Activated CD8-positive, alpha-beta memory T cell treated with anti-CD3 and anti-CD28 coated beads for 48 hours (primary cell): ENCODE results near the gene PSMB2.
A peak's percentile ranks its signal among the peaks of the same experiment; 100 is the strongest.

ENCODE experiments used
- DNase-seq, 3 experiments: peaks; one replicate each; pipeline ENCODE4 v3.0.0-alpha.2; 2020; ENCODE audit warnings: low read depth in 2 of 3, low spot score in 2 of 3

PSMB2 gene

DNA sequence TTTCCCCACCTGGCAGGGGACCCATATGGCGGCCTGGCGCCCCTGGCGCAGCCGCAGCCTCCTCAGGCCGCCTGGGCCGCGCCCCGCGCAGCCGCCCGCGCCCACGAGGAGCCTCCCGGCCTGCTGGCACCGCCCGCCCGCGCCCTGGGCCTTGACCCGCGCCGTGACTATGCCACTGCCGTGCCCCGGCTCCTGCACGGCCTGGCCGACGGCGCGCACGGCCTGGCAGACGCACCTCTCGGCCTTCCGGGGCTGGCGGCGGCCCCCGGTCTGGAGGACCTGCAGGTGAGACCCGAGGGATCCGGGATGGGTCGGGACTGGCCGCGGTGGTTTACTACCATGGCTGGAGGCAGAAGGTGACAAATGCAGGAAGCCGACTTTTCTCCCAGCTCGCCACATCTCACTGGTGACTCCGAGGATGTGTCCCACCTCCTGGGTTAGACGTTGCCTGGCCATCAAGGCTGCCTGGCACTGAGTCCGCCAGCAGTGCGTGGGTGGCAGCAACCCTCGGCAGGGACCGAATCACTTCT lies 67.1 kb downstream of the PSMB2 start:
- no peak for DNase-seq

DNA sequence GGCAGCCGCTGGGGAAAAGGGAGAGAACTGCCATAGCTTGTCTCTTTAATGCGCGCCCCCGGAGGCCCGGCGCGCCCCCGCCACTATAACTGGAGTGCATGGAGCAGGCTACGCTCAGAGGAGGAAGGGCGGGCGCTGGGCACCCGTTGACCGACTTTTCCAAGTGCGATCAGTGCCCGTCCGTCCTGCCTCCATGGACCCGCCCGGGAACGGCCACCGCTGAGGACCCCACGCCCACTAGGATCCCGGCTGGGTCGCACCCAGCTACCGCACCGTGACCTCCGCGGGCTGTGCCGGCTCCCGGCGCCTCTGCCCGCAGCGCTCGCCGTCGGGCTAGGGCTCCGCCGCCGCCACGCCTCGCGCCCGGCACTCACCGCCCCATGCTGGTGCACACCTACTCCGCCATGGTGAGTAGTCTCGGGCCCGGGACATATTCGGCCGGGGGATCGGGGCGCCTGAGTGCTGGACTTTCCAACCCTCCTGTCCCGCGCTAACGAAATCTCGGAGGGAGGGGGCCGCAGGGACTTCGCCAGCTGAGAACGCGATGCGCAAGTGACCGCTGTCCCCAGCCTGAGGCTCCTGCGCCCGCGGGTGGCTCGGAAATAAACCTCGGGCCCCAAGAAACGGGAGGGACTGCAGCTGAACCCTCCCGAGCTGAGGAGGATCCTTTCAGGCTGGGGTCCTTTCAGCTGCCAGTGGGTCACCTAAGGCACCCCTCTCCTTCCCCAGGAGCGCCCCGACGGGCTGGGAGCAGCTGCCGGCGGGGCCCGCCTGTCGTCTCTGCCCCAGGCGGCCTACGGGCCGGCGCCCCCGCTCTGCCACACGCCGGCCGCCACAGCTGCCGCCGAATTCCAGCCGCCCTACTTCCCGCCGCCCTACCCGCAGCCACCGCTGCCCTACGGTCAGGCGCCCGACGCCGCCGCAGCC lies 67.9 kb downstream of the PSMB2 start, which contains the start of gene TFAP2E:
Gene TFAP2E (plus strand): TSS at position 117 of the 927 bp plus-strand sequence. CDS start 264 bp downstream, at position 381.
- no peak for DNase-seq

DNA sequence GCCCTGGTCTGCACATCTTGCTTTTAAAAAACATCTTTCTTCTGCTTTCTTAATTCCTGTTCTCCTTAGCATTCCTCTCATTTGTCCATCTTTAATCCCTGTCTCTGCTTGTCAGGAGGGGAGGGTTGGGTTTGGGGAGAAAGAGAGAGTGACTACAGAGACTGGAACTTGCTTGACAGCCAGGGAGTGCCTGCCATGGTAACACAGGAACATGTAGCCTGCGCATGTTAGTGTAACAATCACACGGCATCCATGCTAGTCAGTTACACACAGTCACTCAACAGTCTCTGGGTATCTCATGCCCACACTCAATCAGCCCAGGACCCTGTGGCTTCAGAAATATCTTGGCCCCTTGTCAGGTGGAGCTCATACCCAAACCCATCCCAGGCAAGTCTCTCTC lies 69.0 kb downstream of the PSMB2 start:
- DNase-seq, result no peak

DNA sequence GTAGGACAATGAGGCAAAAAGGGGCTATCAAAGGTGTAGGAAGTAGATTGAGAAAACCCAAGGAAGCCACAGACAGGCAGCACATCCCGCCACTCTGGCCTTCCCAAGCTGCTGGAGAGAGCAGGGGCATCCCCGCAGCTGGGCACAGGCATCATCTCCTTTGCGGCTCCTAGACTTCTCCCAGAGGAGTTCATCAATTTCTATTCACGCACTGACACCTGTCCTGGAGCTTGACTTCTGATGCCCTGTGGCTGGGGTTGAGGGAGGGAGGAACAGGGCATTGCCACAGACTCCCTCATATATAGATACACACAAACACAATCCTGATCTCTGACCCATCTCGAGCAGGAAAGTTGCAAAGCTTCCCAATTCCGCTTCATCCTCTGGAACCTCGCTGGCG lies 70.1 kb downstream of the PSMB2 start:
- no peak for DNase-seq

DNA sequence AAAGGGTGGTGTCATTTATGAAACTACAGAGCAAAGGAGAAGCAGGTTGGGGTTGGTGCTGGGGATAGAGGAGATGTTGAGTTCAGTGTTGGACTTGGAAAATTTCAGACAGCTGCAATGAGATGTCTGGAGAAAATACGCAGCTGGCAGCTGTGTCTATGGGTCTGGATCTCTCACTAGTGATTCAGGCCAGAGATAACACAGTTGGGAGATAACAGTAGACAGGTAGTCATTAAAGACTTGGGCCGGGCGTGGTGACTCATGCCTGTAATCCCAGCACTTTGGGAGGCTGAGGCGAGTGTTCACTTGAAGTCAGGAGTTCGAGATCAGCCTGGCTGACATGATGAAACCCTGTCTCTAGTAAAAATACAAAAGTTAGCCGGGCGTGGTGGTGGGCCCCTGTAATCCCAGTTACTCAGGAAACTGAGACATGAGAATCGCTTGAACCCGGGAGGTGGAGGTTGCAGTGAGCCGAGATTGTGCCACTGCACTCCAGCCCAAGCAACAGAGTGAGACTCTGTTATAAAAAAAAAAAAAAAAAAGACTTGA lies 70.7 kb downstream of the PSMB2 start:
- DNase-seq, result no peak

DNA sequence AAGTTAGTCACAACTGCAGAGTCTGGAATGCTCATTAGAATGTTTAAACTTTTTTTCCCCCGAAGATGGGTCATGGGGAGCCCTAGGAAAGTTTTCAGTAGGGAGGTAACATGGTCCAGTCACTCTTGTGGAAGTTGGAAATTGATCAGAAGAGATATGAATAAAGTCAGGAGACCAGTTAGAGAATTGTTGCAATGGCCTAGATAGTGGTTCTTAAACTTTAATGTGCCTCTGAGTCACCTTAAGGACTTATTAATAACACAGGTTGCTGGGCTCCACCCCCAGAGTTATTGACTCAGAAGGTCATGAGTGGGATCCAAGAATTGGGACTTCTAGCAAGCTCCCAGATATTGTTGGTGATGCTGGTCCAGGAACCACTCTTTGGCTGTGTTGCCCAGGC lies 71.4 kb downstream of the PSMB2 start:
- no peak for DNase-seq

DNA sequence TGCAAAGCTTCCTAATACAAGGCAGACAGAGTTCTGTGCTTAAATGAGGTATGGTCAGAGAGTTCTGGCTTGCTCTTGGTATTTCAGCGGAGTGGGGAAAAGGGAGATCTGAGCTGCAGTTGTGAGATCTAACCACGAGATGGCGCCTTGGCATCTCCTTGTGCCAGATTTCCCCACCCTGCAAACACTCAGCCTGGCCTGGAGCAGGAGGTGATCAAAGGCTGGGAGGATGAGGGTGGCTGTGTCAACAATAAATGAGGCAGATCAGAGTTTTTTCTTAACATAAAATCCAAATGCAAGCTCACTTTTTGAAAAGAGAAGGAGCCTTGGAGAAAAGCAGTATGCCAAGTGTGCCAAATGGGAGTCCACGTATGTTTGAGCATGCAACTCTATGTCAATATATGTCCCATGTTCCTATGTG lies 72.3 kb downstream of the PSMB2 start:
- peak in 2 of 3 experiments; percentile 28 to 53 for DNase-seq

DNA sequence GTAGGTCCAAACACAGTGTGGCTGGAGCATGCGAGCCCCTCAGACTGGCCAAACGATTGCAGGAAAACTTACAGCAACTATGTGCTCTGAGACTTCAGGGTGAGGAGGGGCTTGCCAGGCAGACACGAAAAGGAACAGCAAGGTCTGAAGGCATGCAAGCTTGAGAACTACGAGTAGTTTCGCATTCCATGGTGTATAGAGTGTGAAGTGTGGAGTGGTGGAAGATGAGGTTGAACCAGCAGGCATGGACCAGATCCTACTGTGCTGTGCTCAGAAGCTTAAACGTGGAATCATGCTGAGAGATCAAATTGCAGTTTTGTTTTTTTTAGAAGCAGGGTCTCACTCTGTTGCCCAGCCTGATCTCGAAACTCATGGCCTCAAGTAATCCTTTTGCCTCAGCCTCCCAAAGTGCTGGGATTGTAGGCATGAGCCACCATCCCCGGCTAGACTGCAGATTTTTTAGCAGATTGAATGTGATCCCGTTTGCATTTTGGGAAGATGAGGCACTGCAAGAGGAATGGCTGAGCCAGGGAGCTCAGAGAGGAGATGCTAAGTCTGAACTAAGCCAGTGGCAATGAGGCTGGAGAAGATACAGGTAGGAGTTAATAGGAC lies 73.3 kb downstream of the PSMB2 start:
- DNase-seq, result no peak

DNA sequence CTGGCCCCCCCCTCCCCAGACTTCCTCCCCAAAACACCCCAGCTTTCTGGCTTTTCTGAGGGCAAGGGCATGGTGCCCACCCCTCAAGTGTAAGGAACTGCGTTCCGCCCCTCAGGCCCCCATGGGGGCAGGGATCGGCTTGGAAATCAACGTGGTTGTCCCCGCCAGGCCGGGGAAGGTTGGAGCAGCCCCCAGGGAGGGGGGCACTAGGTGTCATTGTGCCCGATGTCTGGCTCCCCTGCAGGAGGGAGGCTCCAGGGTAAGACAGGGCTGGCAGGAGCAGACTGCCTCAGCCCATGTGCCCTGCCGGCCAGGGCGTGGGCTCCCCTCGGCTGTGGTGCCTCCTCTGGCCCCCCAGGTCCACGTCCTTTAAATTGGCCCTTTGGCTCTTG lies 75.6 kb downstream of the PSMB2 start:
- no peak for DNase-seq

DNA sequence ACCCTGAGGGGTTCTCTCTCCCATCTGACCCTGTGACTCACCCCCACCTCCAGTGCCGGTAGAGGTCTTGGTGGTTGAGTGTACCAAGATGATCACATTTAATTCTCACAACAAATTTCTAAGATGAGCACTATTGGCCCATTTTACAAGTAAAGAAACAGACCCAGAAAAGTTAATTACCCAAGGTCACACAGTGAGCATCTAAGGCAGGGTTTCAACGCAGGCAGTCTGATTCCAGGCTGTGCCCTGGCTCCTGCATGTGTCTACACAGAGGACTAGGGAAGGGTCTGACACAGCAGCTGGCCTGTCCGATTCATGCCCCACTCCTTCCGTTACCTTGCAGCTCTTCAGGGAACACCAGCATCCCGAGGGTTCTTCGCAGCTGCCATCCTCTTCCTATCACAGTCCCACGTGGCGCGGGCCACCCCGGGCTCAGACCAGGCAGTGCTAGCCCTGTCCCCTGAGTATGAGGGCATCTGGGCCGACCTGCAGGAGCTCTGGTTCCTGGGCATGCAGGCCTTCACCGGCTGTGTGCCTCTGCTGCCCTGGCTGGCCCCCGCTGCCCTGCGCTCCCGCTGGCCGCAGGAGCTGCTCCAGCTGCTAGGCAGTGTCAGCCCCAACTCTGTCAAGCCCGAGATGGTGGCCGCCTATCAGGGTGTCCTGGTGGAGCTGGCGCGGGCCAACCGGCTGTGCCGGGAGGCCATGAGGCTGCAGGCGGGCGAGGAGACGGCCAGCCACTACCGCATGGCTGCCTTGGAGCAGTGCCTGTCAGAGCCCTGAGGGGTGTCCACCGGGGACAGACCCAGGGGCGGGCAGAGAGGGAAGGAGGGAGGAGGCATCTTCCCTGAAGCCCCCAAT lies 76.2 kb downstream of the PSMB2 start:
- DNase-seq, result no peak

DNA sequence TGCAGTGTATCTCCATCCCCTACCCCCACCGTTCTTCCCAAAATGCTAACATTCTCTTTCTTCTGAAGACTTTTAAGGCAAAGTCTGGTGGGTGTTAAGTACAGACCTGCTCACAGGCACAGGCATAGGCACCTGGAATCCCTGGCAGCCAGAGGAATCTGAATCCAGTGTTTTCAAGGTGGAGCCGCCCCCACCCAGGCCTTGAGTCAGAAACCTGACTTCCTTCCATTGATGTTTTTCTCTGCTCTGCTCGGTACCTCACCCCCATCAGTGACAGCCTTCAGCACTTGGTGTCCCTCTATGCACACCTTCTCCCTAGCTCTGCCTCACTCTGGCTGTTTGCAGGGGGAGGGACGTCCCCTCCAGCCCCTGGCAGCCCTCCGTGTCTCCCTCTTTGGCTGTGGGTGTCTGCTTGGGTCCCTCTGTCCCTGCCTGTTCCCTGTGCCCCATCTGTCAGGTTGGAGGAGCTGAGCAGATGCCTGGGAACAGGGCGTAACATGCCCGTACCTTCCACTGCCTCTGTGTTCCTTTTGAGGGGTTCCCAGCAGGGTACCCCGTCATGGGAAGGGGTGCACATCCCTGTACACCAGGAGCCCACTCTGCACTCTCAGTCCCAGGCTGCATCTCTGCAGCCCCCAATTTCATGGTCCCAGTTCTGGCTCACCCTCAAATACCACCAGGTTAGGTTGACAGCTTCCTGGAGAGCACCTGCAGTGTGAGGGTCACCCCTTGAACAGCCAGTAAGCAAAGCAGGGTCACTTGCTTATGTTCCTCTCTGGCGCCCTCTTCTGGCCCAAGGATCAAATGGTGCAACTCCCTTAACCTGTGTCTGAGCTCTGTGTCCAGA lies 77.1 kb downstream of the PSMB2 start:
- DNase-seq, result peak; percentile 44 to 88 (median 74)

DNA sequence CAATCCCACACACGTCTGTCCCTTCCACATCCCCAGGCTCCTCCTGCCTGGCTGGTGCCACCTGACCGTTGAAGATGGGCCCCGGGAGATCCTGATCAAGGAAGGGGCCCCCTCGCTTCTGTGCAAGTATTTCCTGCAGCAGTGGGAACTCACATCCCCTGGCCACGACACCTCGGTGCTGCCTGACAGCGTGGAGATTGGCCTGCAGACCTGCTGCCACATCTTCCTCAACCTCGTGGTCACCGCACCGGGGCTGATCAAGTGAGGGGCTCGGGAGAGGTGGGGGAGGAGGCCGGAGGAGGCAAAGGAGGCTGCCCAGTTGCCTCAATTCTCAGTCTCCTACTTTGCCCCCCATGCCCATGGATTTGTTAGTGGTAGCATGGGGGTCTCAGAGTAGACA lies 78.2 kb downstream of the PSMB2 start:
- DNase-seq, result no peak

DNA sequence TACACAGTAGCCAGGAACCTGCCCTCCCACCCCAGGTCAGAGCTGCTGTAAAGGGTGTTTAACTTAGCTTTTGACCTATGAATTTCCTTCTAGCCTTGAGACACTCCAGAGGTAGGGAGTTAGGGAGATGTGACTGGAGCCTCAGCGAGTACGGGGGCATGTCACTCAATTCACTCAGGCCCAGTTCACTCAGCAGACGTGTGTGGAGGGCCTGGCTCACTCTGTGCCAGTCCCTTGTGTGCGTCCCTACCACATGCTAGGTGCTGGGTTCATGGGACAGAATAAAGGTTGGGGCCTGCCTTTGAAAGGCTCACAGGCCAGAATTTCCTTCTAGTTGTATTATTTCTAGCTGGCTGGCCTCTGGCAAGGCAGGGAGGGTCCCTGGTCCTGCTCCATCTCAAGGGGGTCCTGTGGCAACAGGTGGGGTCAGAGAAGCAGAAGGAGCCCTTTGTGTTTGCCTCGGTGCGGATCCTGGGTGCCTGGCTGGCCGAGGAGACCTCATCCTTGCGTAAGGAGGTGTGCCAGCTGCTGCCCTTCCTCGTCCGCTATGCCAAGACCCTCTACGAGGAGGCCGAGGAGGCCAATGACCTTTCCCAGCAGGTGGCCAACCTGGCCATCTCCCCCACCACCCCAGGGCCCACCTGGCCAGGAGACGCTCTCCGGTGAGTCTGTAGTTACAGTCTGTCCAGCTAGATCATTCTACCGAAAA lies 79.2 kb downstream of the PSMB2 start:
- no peak for DNase-seq

DNA sequence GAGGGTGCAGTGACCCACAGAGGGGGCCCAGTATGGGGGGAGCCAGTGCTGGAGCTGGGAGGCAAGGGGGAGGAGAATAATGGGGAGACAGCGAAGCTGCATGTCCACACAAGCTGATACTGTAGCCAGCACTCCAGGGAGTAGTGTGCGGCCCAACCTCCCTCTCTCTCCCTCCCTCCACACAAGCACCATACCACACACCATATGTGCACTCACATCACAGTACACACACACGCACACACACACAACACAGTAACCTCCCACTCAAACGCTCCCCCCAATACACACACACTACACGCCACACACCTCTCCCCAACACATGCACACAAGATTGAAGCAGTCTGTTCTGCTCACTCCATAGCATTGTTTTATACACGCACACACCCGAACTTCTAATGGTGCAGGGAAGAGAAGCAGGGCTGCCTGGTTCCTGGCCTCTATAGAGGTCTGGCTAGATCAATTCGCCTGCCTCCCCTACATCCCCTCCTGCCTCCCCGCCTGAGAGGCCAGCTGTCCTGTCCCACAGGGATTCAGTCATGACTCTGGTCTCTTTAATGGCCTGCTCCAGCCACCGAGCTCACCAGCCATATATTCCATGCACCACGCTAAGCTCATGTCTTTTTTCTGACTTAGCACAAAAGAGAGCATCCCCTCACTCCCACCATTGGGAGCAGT lies 79.9 kb downstream of the PSMB2 start:
- DNase-seq, result no peak

DNA sequence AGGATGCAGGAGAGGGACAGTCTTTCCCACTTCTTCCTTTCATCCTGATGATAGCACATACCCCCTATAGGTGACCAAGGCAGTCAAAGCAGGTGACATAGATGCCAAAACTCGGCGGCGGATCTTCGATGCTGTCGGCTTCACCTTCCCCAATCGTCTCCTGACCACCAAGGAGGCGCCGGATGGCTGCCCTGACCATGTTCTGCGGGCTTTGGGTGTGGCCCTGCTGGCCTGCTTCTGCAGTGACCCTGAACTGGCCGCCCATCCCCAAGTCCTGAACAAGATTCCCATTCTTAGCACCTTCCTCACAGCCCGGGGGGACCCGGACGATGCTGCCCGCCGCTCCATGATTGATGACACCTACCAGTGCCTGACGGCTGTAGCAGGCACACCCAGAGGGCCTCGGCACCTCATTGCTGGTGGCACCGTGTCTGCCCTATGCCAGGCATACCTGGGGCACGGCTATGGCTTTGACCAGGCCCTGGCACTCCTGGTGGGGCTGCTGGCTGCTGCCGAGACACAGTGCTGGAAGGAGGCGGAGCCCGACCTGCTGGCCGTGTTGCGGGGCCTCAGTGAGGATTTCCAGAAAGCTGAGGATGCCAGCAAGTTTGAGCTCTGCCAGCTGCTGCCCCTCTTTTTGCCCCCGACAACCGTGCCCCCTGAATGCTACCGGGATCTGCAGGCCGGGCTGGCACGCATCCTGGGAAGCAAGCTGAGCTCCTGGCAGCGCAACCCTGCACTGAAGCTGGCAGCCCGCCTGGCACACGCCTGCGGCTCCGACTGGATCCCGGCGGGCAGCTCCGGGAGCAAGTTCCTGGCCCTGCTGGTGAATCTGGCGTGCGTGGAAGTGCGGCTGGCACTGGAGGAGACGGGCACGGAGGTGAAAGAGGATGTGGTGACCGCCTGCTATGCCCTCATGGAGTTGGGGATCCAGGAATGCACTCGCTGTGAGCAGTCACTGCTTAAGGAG lies 80.8 kb downstream of the PSMB2 start:
- no peak for DNase-seq

DNA sequence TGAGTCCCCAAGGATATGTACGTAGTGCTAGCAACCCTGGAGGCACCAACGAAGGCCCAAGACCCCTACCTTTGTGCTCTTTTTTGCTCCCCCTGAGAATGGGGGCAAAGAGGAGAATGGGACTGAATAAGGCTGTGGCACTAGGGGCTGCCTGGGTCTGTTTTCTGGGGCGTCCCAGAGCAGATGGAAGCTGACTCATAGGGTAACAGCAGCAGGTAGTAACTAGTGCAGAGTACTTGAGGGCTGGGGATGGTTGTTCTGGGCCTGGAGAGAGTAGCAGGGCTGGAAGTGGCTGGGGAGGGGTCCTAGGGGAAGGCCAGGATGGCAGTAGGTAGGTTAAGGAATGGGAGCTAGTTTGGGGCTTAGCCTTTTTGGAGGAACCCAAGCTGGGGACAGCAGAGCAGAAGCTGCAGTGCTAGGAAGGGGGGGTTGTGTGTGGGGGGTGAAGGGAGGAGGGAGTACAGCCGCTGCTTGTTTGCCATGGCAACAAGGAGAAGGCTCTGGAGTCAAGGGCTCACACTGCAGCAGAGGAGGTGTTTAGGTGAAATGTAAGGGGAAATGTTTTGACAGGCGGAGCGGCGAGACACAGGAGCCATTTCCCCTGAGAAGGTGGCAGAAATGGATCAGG lies 81.9 kb downstream of the PSMB2 start:
- DNase-seq, result no peak
